Right lobe of liver (tissue), 4 donors: ENCODE measurements around the gene KATNIP.

Experiments used
- CTCF ChIP-seq, 4 donors: fragments of 200-600 bp in 3 of 4; fragments of 450-650 bp in 1 of 4; IDR thresholded peaks; one replicate each; pipeline versions ENCODE4 v1.5.1 to v1.8.0; 2016 to 2022; ENCODE audit warnings: antibody characterized with exemption in 4 of 4, mild to moderate bottlenecking in 2 of 4
- POLR2A ChIP-seq: fragments of 450-650 bp; IDR thresholded peaks from one replicate; pipeline ENCODE4 v1.6.1; 2017; ENCODE audit warnings: antibody characterized with exemption, mild to moderate bottlenecking
- donor health status: DM: no; HTN: no; CAD: no.
- donor health status: DM: no; HTN: no; CAD: no.
- donor health status: DM: no; HTN: yes; CAD: no.

GRCh38 chr16:27576729-27577128, 26.8 kb downstream of the KATNIP start:
- TF ChIP-seq CTCF (IDR thresholded peaks at IDR 0.05): no peak
- TF ChIP-seq POLR2A: no peak
